ENCODE data around the gene PYROXD2.

PYROXD2 gene

DNA sequence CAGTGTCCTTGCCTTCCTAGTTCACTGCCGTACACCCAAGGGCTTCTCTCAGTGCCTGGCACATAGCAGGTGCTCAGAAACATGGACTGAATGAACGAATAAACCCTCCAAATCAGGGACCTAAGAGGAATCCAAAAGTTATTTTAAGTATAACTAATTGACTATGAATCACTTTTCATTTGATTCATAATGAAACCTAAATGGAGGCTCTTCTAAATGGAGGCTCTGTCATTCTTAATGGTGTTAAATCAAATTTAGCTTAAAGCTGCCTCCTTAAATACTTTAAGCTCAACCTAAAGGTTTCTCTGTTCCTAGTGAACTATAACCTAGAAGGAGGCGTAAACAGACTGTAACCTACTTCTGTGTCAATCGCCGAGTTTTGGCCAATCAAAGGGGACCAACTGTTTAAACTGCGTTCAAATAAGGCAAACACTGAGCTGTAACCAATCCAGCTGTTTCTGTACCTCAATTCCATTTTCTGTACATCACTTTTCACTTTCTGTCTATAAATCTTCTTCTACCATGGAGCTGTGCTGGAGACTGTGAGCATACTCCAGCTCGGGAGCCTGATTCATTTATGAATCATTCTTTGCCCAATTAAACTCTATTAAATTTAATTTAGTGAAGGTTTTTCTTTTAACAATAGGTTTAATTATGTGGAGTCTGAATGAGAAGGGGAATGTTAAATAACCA, 11.0 kb downstream of the PYROXD2 start:
- Histone ChIP-seq H4K5ac (ENCODE audit: low read length) (no peak overlapping the region), H2BK120ac (ENCODE audit: low read depth, low read length) (no peak overlapping the region), H3K23ac (ENCODE audit: low read length) (no peak overlapping the region), H3K79me2 (ENCODE audit: control insufficient read depth, insufficient read depth, low read length) (no peaks in the 10 kb centered on the region), H3K79me1 (ENCODE audit: low read length) (no peaks in the 10 kb centered on the region), H2BK5ac (ENCODE audit: low read length) (no peak overlapping the region), H3K4me3 (ENCODE audit: low read length) (no peak overlapping the region), H4K8ac (ENCODE audit: low read depth, low read length) (no peak overlapping the region), H3K56ac (ENCODE audit: low read length) (no peak overlapping the region), H3K27me3 (ENCODE audit: insufficient read depth, low read length, poor library complexity) (no peaks in the 10 kb centered on the region), H3K9ac (ENCODE audit: low read length) (no peak overlapping the region), H3K36me3 (ENCODE audit: control insufficient read depth, insufficient read depth, low read length) (no peaks in the 10 kb centered on the region), H2BK15ac (replicated peaks; ENCODE audit: low read depth) (no peak overlapping the region), H2AK5ac (ENCODE audit: low read length) (no peak overlapping the region), H3K27ac (ENCODE audit: low read depth, low read length) (no peak overlapping the region), H3K4me2 (ENCODE audit: low read length) (no peak overlapping the region), H3K4ac (ENCODE audit: low read depth, low read length) (no peak overlapping the region), H3K18ac (ENCODE audit: low read length) (no peak overlapping the region), H3K4me1 (ENCODE audit: control insufficient read depth, low read depth, low read length) (no peaks in the 10 kb centered on the region)
- no CpG with 5 or more reads among the region's 7 CpGs for WGBS (ENCODE audit: extremely low coverage, insufficient coverage, low lambda C conversion rate)
- DNase-seq: no peak

- H4K5ac ChIP-seq (ENCODE audit: low read length): no peak overlapping the region
- H3K4me2 ChIP-seq (ENCODE audit: low read length): no peak overlapping the region
- H3K9ac ChIP-seq (ENCODE audit: low read length): no peak overlapping the region
- no peak overlapping the region for H3K56ac ChIP-seq (ENCODE audit: low read length)
- no peak overlapping the region for H3K27ac ChIP-seq (ENCODE audit: low read depth, low read length)
- no peak overlapping the region for H2AK5ac ChIP-seq (ENCODE audit: low read length)
- H2BK15ac ChIP-seq (replicated peaks; ENCODE audit: low read depth): no peak overlapping the region
- no peak overlapping the region for H3K18ac ChIP-seq (ENCODE audit: low read length)
- no peak for DNase-seq
- no peak overlapping the region for H3K4me3 ChIP-seq (ENCODE audit: low read length)
- H2BK5ac ChIP-seq (ENCODE audit: low read length): no peak overlapping the region
- H2BK120ac ChIP-seq (ENCODE audit: low read depth, low read length): no peak overlapping the region
- no CpG with 5 or more reads among the region's 23 CpGs for WGBS (ENCODE audit: extremely low coverage, insufficient coverage, low lambda C conversion rate)
- H4K8ac ChIP-seq (ENCODE audit: low read depth, low read length): no peak overlapping the region
- H3K79me2 ChIP-seq (ENCODE audit: control insufficient read depth, insufficient read depth, low read length): no peaks in the 10 kb centered on the region
- no peaks in the 10 kb centered on the region for H3K79me1 ChIP-seq (ENCODE audit: low read length)
- H3K36me3 ChIP-seq (ENCODE audit: control insufficient read depth, insufficient read depth, low read length): no peaks in the 10 kb centered on the region
- no peak overlapping the region for H3K23ac ChIP-seq (ENCODE audit: low read length)
- no peak overlapping the region for H3K4ac ChIP-seq (ENCODE audit: low read depth, low read length)
- H3K27me3 ChIP-seq (ENCODE audit: insufficient read depth, low read length, poor library complexity): no peaks in the 10 kb centered on the region
- no peaks in the 10 kb centered on the region for H3K4me1 ChIP-seq (ENCODE audit: control insufficient read depth, low read depth, low read length)
Observed at GRCh38 chr10:98402931-98403718, 11.9 kb downstream of the PYROXD2 start.

GRCh38 chr10:98402478-98402877, 12.5 kb downstream of the PYROXD2 start:
- no CpG with 5 or more reads among the region's 7 CpGs for WGBS (ENCODE audit: extremely low coverage, insufficient coverage, low lambda C conversion rate)
- no peaks in the 10 kb centered on the region for H3K79me2 ChIP-seq (ENCODE audit: control insufficient read depth, insufficient read depth, low read length)
- no peak for DNase-seq
- H3K36me3 ChIP-seq (ENCODE audit: control insufficient read depth, insufficient read depth, low read length): no peaks in the 10 kb centered on the region
- no peak overlapping the region for H2BK5ac ChIP-seq (ENCODE audit: low read length)
- H3K23ac ChIP-seq (ENCODE audit: low read length): no peak overlapping the region
- no peaks in the 10 kb centered on the region for H3K4me1 ChIP-seq (ENCODE audit: control insufficient read depth, low read depth, low read length)
- no peak overlapping the region for H2BK15ac ChIP-seq (replicated peaks; ENCODE audit: low read depth)
- no peak overlapping the region for H4K5ac ChIP-seq (ENCODE audit: low read length)
- no peaks in the 10 kb centered on the region for H3K27me3 ChIP-seq (ENCODE audit: insufficient read depth, low read length, poor library complexity)
- no peaks in the 10 kb centered on the region for H3K79me1 ChIP-seq (ENCODE audit: low read length)
- no peak overlapping the region for H3K9ac ChIP-seq (ENCODE audit: low read length)
- no peak overlapping the region for H2BK120ac ChIP-seq (ENCODE audit: low read depth, low read length)
- H3K4ac ChIP-seq (ENCODE audit: low read depth, low read length): no peak overlapping the region
- no peak overlapping the region for H3K18ac ChIP-seq (ENCODE audit: low read length)
- no peak overlapping the region for H4K8ac ChIP-seq (ENCODE audit: low read depth, low read length)
- no peak overlapping the region for H3K56ac ChIP-seq (ENCODE audit: low read length)
- no peak overlapping the region for H2AK5ac ChIP-seq (ENCODE audit: low read length)
- H3K4me2 ChIP-seq (ENCODE audit: low read length): no peak overlapping the region
- no peak overlapping the region for H3K4me3 ChIP-seq (ENCODE audit: low read length)
- no peak overlapping the region for H3K27ac ChIP-seq (ENCODE audit: low read depth, low read length)

DNA sequence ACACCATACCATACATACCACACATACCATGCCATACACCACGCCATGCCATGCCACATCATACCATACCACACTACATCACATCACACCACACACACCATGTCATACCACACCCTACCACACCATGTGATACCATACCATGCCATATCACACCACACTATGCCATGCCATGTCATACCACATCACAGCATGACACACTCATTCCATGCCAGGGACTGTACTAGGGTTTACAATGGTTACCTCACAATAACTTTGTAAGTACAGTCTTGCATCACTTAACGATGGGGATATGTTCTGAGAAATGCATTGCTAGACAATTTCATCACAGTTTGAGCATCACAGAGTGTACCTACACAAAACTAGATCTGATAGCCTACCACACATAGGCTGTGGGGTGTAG, 14.5 kb downstream of the PYROXD2 start:
- Histone ChIP-seq H3K4me1 (ENCODE audit: control insufficient read depth, low read depth, low read length) (no peaks in the 10 kb centered on the region), H3K79me1 (ENCODE audit: low read length) (no peaks in the 10 kb centered on the region), H2BK15ac (replicated peaks; ENCODE audit: low read depth) (no peak overlapping the region), H2BK120ac (ENCODE audit: low read depth, low read length) (no peak overlapping the region), H3K79me2 (ENCODE audit: control insufficient read depth, insufficient read depth, low read length) (no peaks in the 10 kb centered on the region), H3K23ac (ENCODE audit: low read length) (no peak overlapping the region), H3K27ac (ENCODE audit: low read depth, low read length) (no peak overlapping the region), H2BK5ac (ENCODE audit: low read length) (no peak overlapping the region), H3K18ac (ENCODE audit: low read length) (no peak overlapping the region), H2AK5ac (ENCODE audit: low read length) (no peak overlapping the region), H3K4me2 (ENCODE audit: low read length) (no peak overlapping the region), H3K9ac (ENCODE audit: low read length) (no peak overlapping the region), H4K5ac (ENCODE audit: low read length) (no peak overlapping the region), H3K4me3 (ENCODE audit: low read length) (no peak overlapping the region), H3K36me3 (ENCODE audit: control insufficient read depth, insufficient read depth, low read length) (no peaks in the 10 kb centered on the region), H3K27me3 (ENCODE audit: insufficient read depth, low read length, poor library complexity) (no peaks in the 10 kb centered on the region), H3K4ac (ENCODE audit: low read depth, low read length) (no peak overlapping the region), H4K8ac (ENCODE audit: low read depth, low read length) (no peak overlapping the region), H3K56ac (ENCODE audit: low read length) (no peak overlapping the region)
- no peak for DNase-seq
- 100% methylated on average over 1 of the region's 2 CpGs for WGBS (ENCODE audit: extremely low coverage, insufficient coverage, low lambda C conversion rate)

- Histone ChIP-seq H3K56ac (ENCODE audit: low read length) (no peak overlapping the region), H4K5ac (ENCODE audit: low read length) (no peak overlapping the region), H2BK5ac (ENCODE audit: low read length) (no peak overlapping the region), H3K36me3 (ENCODE audit: control insufficient read depth, insufficient read depth, low read length) (no peaks in the 10 kb centered on the region), H4K8ac (ENCODE audit: low read depth, low read length) (no peak overlapping the region), H3K79me1 (ENCODE audit: low read length) (no peaks in the 10 kb centered on the region), H3K4me1 (ENCODE audit: control insufficient read depth, low read depth, low read length) (no peaks in the 10 kb centered on the region), H2AK5ac (ENCODE audit: low read length) (no peak overlapping the region), H3K18ac (ENCODE audit: low read length) (no peak overlapping the region), H3K4me3 (ENCODE audit: low read length) (no peak overlapping the region), H3K27me3 (ENCODE audit: insufficient read depth, low read length, poor library complexity) (no peaks in the 10 kb centered on the region), H3K4ac (ENCODE audit: low read depth, low read length) (no peak overlapping the region), H3K4me2 (ENCODE audit: low read length) (no peak overlapping the region), H2BK15ac (replicated peaks; ENCODE audit: low read depth) (no peak overlapping the region), H3K23ac (ENCODE audit: low read length) (no peak overlapping the region), H2BK120ac (ENCODE audit: low read depth, low read length) (no peak overlapping the region), H3K9ac (ENCODE audit: low read length) (no peak overlapping the region), H3K79me2 (ENCODE audit: control insufficient read depth, insufficient read depth, low read length) (no peaks in the 10 kb centered on the region), H3K27ac (ENCODE audit: low read depth, low read length) (no peak overlapping the region)
- DNase-seq: no peak
- WGBS (ENCODE audit: extremely low coverage, insufficient coverage, low lambda C conversion rate): no CpG with 5 or more reads among the region's 9 CpGs
Observed at GRCh38 chr10:98399784-98400183, 15.2 kb downstream of the PYROXD2 start.

Data from mesendoderm (in vitro differentiated cells).